ENCODE measurements around the gene HNRNPF.

DNA sequence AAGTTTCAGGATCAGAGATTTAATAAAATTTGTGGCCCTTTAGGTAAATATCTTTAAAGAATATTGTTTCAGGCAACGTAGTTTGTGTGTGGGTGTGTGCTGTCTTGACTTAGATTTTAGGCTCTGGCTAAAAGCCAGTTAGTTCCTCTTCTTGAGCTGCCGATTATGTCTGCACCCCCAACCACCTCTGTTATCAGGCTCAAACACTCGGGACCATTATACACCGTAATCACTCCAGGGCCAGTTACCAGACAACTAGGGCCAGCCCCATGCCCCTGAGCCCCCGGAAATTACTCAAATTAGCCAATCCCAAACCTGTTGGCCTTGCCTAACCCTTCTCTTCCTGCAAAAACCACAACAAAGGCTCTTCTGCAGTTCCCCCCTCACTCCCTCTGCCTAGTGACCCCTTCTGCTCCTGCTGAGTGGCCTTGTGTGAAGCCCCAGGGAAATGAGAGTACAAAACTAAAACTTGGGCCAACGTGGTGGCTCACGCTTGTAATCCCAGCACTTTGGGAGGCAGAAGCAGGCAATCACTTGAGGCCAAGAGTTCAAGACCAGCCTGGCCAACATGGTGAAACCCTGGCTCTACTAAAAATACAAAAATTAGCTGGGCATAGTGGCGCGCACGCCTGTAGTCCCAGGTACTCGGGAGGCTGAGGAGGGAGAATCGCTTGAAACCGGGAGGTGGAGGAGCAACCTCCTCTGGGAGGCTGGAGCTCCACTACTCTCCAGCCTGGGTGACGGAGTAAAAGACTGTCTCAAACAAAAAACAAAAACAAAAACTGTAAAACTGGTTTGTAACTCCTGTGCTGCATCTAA lies 9.2 kb upstream of the HNRNPF start:
- TF ChIP-seq ZFP3 (CRISPR knock-in tag; IDR thresholded peaks at IDR 0.05) (no peak), ZNF8 (CRISPR knock-in tag; IDR thresholded peaks at IDR 0.05) (no peak), ZNF70 (CRISPR knock-in tag; IDR thresholded peaks at IDR 0.05) (no peak), ZFP30 (CRISPR knock-in tag; IDR thresholded peaks at IDR 0.05) (no peak), TCF4 (CRISPR knock-in tag; IDR thresholded peaks at IDR 0.05; ENCODE audit: borderline replicate concordance) (no peak), BACH2 (CRISPR knock-in tag; IDR thresholded peaks at IDR 0.05; ENCODE audit: borderline replicate concordance) (no peak), OSR1 (CRISPR knock-in tag; IDR thresholded peaks at IDR 0.05) (no peak)
- TF ChIP-seq, protein P1, sequence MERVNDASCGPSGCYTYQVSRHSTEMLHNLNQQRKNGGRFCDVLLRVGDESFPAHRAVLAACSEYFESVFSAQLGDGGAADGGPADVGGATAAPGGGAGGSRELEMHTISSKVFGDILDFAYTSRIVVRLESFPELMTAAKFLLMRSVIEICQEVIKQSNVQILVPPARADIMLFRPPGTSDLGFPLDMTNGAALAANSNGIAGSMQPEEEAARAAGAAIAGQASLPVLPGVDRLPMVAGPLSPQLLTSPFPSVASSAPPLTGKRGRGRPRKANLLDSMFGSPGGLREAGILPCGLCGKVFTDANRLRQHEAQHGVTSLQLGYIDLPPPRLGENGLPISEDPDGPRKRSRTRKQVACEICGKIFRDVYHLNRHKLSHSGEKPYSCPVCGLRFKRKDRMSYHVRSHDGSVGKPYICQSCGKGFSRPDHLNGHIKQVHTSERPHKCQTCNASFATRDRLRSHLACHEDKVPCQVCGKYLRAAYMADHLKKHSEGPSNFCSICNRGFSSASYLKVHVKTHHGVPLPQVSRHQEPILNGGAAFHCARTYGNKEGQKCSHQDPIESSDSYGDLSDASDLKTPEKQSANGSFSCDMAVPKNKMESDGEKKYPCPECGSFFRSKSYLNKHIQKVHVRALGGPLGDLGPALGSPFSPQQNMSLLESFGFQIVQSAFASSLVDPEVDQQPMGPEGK (CRISPR knock-in tag; IDR thresholded peaks at IDR 0.05; ENCODE audit: borderline replicate concordance), result no peak
